K562 (cell line): ENCODE data around the gene CACNG5. TPM values are rescaled to one million over a fixed set of nuclear protein-coding genes. Genes with fewer than 3 reads are reported as not detected.

ENCODE experiments used
- ATAC-seq: fragments of 200-7000 bp; cut with Tn5 transposase; 3 replicates; pipeline ENCODE4 v1.9.1; 2020; ENCODE audit warnings: moderate library complexity
- BruUV-seq: library from RNA; stranded (reverse); fragments of 400-500 nt; replicated peaks from 2 replicates; lab custom pipeline; 2021; lab: Mats Ljungman, UMichigan
- CTCF ChIA-PET: fragments of 300-600 bp; formaldehyde crosslinking; extraction: SDS; loops from one replicate; lab custom pipeline; 2021; ENCODE audit warnings: low intra/inter-chr PET ratio; lab: Yijun Ruan, JAX
- POLR2A ChIA-PET: fragments of 300-600, 350-650 bp; sonication (Branson Sonifier 250); formaldehyde crosslinking; extraction: SDS; loops from one replicate; lab custom pipeline; 2021; ENCODE audit warnings: antibody characterized with exemption, inconsistent platforms; lab: Yijun Ruan, JAX
- DNase-seq, 4 experiments: peaks; one replicate each; pipeline versions ENCODE4 v3.0.0 to v3.0.0-alpha.2; 2011 to 2018; ENCODE audit warnings: low spot score in 3 of 4, mixed read lengths in 3 of 4; ENCODE audit errors: extremely low read depth in 1 of 4
- FAIRE-seq: peaks from 2 replicates; lab custom pipeline; 2011; peaks lifted over from hg19 to GRCh38; lab: Jason Lieb, UNC
- H2AFZ ChIP-seq: 2 replicates; pipeline ENCODE4 v1.6.0; 2011; ENCODE audit warnings: low read depth, low read length, control low read depth, inconsistent platforms
- H3K27ac ChIP-seq: fragments of 200-600 bp; 3 replicates; pipeline ENCODE4 v1.8.0; 2011; ENCODE audit warnings: low read depth, mild to moderate bottlenecking, control low read depth, inconsistent platforms, low read length, moderate library complexity, mixed read lengths; ENCODE audit errors: extremely low read depth
- H3K27me3 ChIP-seq, 2 experiments: fragments of 300-600 bp in 1 of 2; 2 replicates in 1 of 2; 3 replicates in 1 of 2; pipeline versions ENCODE4 v1.6.0 to v1.8.0; 2011; ENCODE audit warnings: inconsistent platforms in 2 of 2, low read length in 2 of 2, mild to moderate bottlenecking in 1 of 2, mixed read lengths in 1 of 2, moderate library complexity in 1 of 2; ENCODE audit not compliant: control insufficient read depth in 2 of 2, insufficient read depth in 2 of 2
- H3K36me3 ChIP-seq: fragments of 300-600 bp; 3 replicates; pipeline ENCODE4 v1.8.0; 2011; ENCODE audit warnings: mild to moderate bottlenecking, low read length, inconsistent platforms; ENCODE audit not compliant: control insufficient read depth, insufficient read depth
- H3K4me1 ChIP-seq, 2 experiments: fragments of 200-600 bp in 1 of 2; replicated peaks in 1 of 2; 2 replicates in 1 of 2; 3 replicates in 1 of 2; pipeline versions ENCODE4 v1.5.1 to v1.8.0; 2011; ENCODE audit warnings: inconsistent platforms in 2 of 2, low read length in 2 of 2, mild to moderate bottlenecking in 1 of 2, mixed read lengths in 1 of 2, moderate library complexity in 1 of 2; ENCODE audit not compliant: control insufficient read depth in 2 of 2, insufficient read depth in 2 of 2
- H3K4me2 ChIP-seq: 2 replicates; pipeline ENCODE4 v1.6.1; 2011; ENCODE audit warnings: low read length, control low read depth, inconsistent platforms, mixed read lengths; ENCODE audit not compliant: insufficient read depth
- H3K4me3 ChIP-seq: fragments of 200-600 bp; sonication (generic), shearing (Covaris generic); 2 replicates; pipeline ENCODE4 v1.5.1; 2016; ENCODE audit warnings: control low read depth, inconsistent platforms
- H3K79me2 ChIP-seq: fragments of 200-600 bp; 3 replicates; pipeline ENCODE4 v1.8.0; 2011; ENCODE audit warnings: low read length, inconsistent platforms; ENCODE audit not compliant: control insufficient read depth, insufficient read depth
- H3K9ac ChIP-seq, 2 experiments: 2 replicates each; pipeline versions ENCODE4 v1.6.0 to v1.6.1; 2011; ENCODE audit warnings: low read depth in 2 of 2, low read length in 2 of 2, control low read depth in 1 of 2, inconsistent platforms in 1 of 2, mild to moderate bottlenecking in 1 of 2, mixed read lengths in 1 of 2; ENCODE audit not compliant: insufficient read depth in 1 of 2
- H3K9me1 ChIP-seq: one replicate; pipeline ENCODE4 v1.6.0; 2011; ENCODE audit warnings: inconsistent platforms, mild to moderate bottlenecking, low read length, moderate library complexity; ENCODE audit not compliant: control insufficient read depth, insufficient read depth
- H3K9me3 ChIP-seq: replicated peaks from 2 replicates; pipeline ENCODE4 v1.5.1; 2011; ENCODE audit warnings: low read depth, low read length, inconsistent platforms; ENCODE audit not compliant: control insufficient read depth, insufficient read depth
- H4K20me1 ChIP-seq: replicated peaks from 2 replicates; pipeline ENCODE4 v1.6.1; 2011; ENCODE audit warnings: low read length, inconsistent platforms, mixed read lengths; ENCODE audit not compliant: control insufficient read depth, insufficient read depth
- BCL6 ChIP-seq: fragments of 250-450 bp; sonication (Bioruptor Pico); IDR thresholded peaks from 2 replicates; pipeline ENCODE4 v1.4.0; 2020
- COPS2 ChIP-seq: fragments of 450-650 bp; conservative IDR thresholded peaks from 2 replicates; pipeline ENCODE4 v1.6.1; 2016; ENCODE audit warnings: mild to moderate bottlenecking, moderate library complexity
- CREBBP ChIP-seq: IDR thresholded peaks from one replicate; pipeline ENCODE4 v1.6.1; 2012; ENCODE audit warnings: low read depth, mild to moderate bottlenecking, control low read depth, inconsistent platforms, low read length
- E2F1 ChIP-seq: sonication (generic); formaldehyde crosslinking; IDR thresholded peaks from 2 replicates; pipeline ENCODE4 v1.8.1; 2023; ENCODE audit warnings: mild to moderate bottlenecking, missing genetic modification reagents, moderate library complexity
- HBP1 ChIP-seq: fragments of 450-650 bp; formaldehyde crosslinking; IDR thresholded peaks from 2 replicates; pipeline ENCODE4 v1.4.0; 2022; ENCODE audit warnings: missing genetic modification characterization
- HOMEZ ChIP-seq: fragments of 250-450 bp; sonication (Bioruptor Pico); IDR thresholded peaks from 2 replicates; pipeline ENCODE4 v1.4.0; 2020; ENCODE audit warnings: mild to moderate bottlenecking, moderate library complexity
- KDM5B ChIP-seq: fragments of 200-600 bp; sonication (generic); IDR thresholded peaks from 2 replicates; pipeline ENCODE4 v1.6.1; 2012; ENCODE audit warnings: low read depth, mild to moderate bottlenecking, moderate library complexity, low read length, control low read depth, inconsistent platforms; ENCODE audit not compliant: insufficient replicate concordance
- NEUROD1 ChIP-seq: fragments of 150-350 bp; IDR thresholded peaks from 2 replicates; pipeline ENCODE4 v1.6.1; 2014; ENCODE audit warnings: borderline replicate concordance, low read length, low read depth; ENCODE audit not compliant: partially characterized antibody
- NFE2L1 ChIP-seq: fragments of 450-650 bp; IDR thresholded peaks from 2 replicates; pipeline ENCODE4 v1.6.1; 2016; ENCODE audit warnings: missing genetic modification characterization, low read depth, mild to moderate bottlenecking, missing compliant biosample characterization, moderate library complexity, borderline replicate concordance
- PHF21A ChIP-seq: fragments of 450-650 bp; IDR thresholded peaks from 2 replicates; pipeline ENCODE4 v1.6.1; 2017; ENCODE audit warnings: low read depth, borderline replicate concordance
- SMAD2 ChIP-seq: fragments of 150-350 bp; IDR thresholded peaks from 2 replicates; pipeline ENCODE4 v1.6.1; 2014; ENCODE audit warnings: low read depth, mild to moderate bottlenecking, low read length
- SRSF3 ChIP-seq: fragments of 200-400 bp; formaldehyde crosslinking; IDR thresholded peaks from 2 replicates; pipeline ENCODE4 v1.6.1; 2016; ENCODE audit warnings: mild to moderate bottlenecking, low read length, moderate library complexity; ENCODE audit not compliant: insufficient read depth
- TEAD1 ChIP-seq, 2 experiments: fragments of 450-650 bp in 1 of 2; sonication (generic) in 1 of 2; formaldehyde crosslinking; IDR thresholded peaks; 2 replicates each; pipeline versions ENCODE4 v1.4.0 to v1.8.0; 2020 to 2022; ENCODE audit warnings: mild to moderate bottlenecking in 2 of 2, missing genetic modification reagents in 1 of 2
- ZBTB7A ChIP-seq: IDR thresholded peaks from 2 replicates; pipeline ENCODE4 v1.6.1; 2011; ENCODE audit warnings: low read depth, mild to moderate bottlenecking, low read length, moderate library complexity, borderline replicate concordance; ENCODE audit not compliant: control insufficient read depth
- ZFX ChIP-seq: sonication (generic); formaldehyde crosslinking; IDR thresholded peaks from 2 replicates; pipeline ENCODE4 v1.8.0; 2022; ENCODE audit warnings: mild to moderate bottlenecking, missing genetic modification reagents, moderate library complexity
- ZNF133 ChIP-seq: fragments of 250-450 bp; sonication (Bioruptor Pico); IDR thresholded peaks from 2 replicates; pipeline ENCODE4 v1.4.0; 2020; ENCODE audit warnings: mild to moderate bottlenecking
- ZNF512 ChIP-seq: IDR thresholded peaks from 2 replicates; pipeline ENCODE4 v1.6.1; 2016; ENCODE audit warnings: missing genetic modification characterization, missing compliant biosample characterization
- WGBS: fragments of 100-300 bp; shearing (Covaris generic); methylation state at CpG from one replicate; pipeline ENCODE4 v1.1.6; 2016; ENCODE audit warnings: low coverage, mixed read lengths; ENCODE audit not compliant: insufficient coverage; ENCODE audit errors: missing lambda C conversion rate; 5-methylcytosine and 5-hydroxymethylcytosine counted together
- in situ Hi-C: fragments of 300-500 bp; cut with MboI; formaldehyde crosslinking; loops from 4 replicates; pipeline ENCODE4 v1.15.0; 2018; ENCODE audit warnings: inconsistent platforms, mixed read lengths
- intact Hi-C: fragments of 100-400 bp; cut with micrococcal nuclease; formaldehyde crosslinking; loops from 2 replicates; pipeline ENCODE4 v1.14.2; 2022
- polyA plus RNA-seq, 8 experiments: library from polyadenylated mRNA; depleted of rRNA in 4 of 8; stranded (reverse) in 5 of 8; unstranded in 3 of 8; fragments of >200 nt; fragmentation: Nextera tagmentation in 2 of 8; fragmentation: Illumina TruSeq in 1 of 8; extraction: Ambion mirVana in 2 of 8; extraction: Trizol in 1 of 8; gene quantifications; 2 replicates each; pipeline versions ENCODE4 v1.2.1 to v1.2.3, GENCODE V29; 2011 to 2014; ENCODE audit warnings: inconsistent platforms in 1 of 8, missing spikeins in 1 of 8
- total RNA-seq, 7 experiments: library from RNA; depleted of rRNA in 6 of 7; stranded (reverse); fragments of >200 nt in 6 of 7; fragmentation: Illumina TruSeq in 2 of 7; extraction: Trizol in 2 of 7; gene quantifications; 2 replicates each; pipeline versions ENCODE4 v1.2.1 to v1.2.3, GENCODE V29; 2011 to 2021; ENCODE audit warnings: low replicate concordance in 1 of 7

The CACNG5 gene
- total and polyA plus RNA-seq, 9 of the 15 experiments (the other 6 are each of a cell fraction or from before 2014, with no cell fraction given), result not detected

- Histone ChIP-seq H3K4me1 (no peaks in the 10 kb centered on the region), H3K9me1 (no peaks in the 10 kb centered on the region), H3K9ac (no peak overlapping the region), H3K79me2 (no peaks in the 10 kb centered on the region)
- in situ Hi-C loops, result no loop called here
- no peak for ATAC-seq
- TF ChIP-seq ZNF512 (tag) (no peak), CREBBP (no peak), NEUROD1 (no peak), SMAD2 (no peak), SRSF3 (no peak), KDM5B (no peak), HOMEZ (CRISPR knock-in tag) (no peak), TEAD1 (CRISPR knock-in tag; IDR thresholded peaks at IDR 0.05) (no peak), E2F1 (CRISPR knock-in tag) (no peak), COPS2 (no peak), NFE2L1 (tag) (no peak), ZFX (no peak), HBP1 (CRISPR knock-in tag) (no peak), ZBTB7A (no peak), BCL6 (CRISPR knock-in tag) (no peak), ZNF133 (no peak), PHF21A (no peak)
- TF ChIP-seq, all 486 proteins: peak for 0
- POLR2A ChIA-PET, result no interaction called here
- Histone ChIP-seq H3K4me2 (no peak overlapping the region), H3K4me3 (no peak overlapping the region), H3K36me3 (no peaks in the 10 kb centered on the region), H3K27ac (no peak overlapping the region), H4K20me1 (no peaks in the 10 kb centered on the region), H3K9me3 (no peaks in the 10 kb centered on the region), H3K27me3 (peaks cover 0 to 17% of the 10 kb centered on the region in 2 experiments; a peak in 1 of 5 replicates), H2AFZ (no peak overlapping the region)
- CTCF ChIA-PET, result no interaction called here
- DNase-seq, result no peak
- no peak for FAIRE-seq
- intact Hi-C loops, result no loop called here
- under 1% methylated on average over 7 of the region's 8 CpGs for WGBS
- no TSS peak for BruUV-seq
Measured at GRCh38 chr17:66859353-66859752, 24.4 kb downstream of the CACNG5 start.
